ENCODE results near the gene OR2Z1. TPM values are rescaled to one million over a fixed set of nuclear protein-coding genes. Genes with fewer than 3 reads are reported as not detected.

OR2Z1 gene
- polyA plus RNA-seq, 1 experiment, result not detected

DNA sequence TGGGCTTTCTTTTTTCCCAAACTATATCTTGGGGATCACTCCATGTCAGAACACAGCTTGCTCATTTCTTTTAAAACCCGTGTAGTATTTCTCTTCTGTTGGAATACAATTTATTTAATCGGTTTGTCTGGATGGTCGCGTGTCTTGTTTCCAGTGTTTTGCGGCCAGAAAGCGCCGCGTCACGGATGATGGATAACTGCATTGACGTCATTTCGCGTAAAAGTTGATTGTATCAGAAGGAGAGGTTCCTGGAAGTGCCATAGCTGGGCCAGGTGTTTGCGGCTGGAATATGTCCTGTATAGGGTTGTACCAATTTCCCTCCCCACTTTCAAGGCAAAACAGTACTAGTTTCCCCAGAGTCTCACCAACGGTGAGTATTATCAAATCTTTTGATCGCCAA, 32.5 kb upstream of the OR2Z1 start:
- Histone ChIP-seq H3K27ac (ENCODE audit: low read depth, low read length) (no peak overlapping the region), H3K27me3 (ENCODE audit: control insufficient read depth, insufficient read depth, low read length) (no peaks in the 10 kb centered on the region), H3K9me3 (ENCODE audit: control insufficient read depth, insufficient read depth, low read length) (peaks cover 26% of the 10 kb centered on the region), H3K4me3 (ENCODE audit: low read depth, low read length) (no peak overlapping the region)
- TF ChIP-seq, protein P1, sequence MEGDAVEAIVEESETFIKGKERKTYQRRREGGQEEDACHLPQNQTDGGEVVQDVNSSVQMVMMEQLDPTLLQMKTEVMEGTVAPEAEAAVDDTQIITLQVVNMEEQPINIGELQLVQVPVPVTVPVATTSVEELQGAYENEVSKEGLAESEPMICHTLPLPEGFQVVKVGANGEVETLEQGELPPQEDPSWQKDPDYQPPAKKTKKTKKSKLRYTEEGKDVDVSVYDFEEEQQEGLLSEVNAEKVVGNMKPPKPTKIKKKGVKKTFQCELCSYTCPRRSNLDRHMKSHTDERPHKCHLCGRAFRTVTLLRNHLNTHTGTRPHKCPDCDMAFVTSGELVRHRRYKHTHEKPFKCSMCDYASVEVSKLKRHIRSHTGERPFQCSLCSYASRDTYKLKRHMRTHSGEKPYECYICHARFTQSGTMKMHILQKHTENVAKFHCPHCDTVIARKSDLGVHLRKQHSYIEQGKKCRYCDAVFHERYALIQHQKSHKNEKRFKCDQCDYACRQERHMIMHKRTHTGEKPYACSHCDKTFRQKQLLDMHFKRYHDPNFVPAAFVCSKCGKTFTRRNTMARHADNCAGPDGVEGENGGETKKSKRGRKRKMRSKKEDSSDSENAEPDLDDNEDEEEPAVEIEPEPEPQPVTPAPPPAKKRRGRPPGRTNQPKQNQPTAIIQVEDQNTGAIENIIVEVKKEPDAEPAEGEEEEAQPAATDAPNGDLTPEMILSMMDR (IDR thresholded peaks at IDR 0.05; ENCODE audit: low read depth, low read length), result no peak
- POLR2A ChIA-PET, result no interaction called here
- CTCF ChIA-PET, result no interaction called here
- no peak for DNase-seq (ENCODE audit: low read depth, low spot score)

DNA sequence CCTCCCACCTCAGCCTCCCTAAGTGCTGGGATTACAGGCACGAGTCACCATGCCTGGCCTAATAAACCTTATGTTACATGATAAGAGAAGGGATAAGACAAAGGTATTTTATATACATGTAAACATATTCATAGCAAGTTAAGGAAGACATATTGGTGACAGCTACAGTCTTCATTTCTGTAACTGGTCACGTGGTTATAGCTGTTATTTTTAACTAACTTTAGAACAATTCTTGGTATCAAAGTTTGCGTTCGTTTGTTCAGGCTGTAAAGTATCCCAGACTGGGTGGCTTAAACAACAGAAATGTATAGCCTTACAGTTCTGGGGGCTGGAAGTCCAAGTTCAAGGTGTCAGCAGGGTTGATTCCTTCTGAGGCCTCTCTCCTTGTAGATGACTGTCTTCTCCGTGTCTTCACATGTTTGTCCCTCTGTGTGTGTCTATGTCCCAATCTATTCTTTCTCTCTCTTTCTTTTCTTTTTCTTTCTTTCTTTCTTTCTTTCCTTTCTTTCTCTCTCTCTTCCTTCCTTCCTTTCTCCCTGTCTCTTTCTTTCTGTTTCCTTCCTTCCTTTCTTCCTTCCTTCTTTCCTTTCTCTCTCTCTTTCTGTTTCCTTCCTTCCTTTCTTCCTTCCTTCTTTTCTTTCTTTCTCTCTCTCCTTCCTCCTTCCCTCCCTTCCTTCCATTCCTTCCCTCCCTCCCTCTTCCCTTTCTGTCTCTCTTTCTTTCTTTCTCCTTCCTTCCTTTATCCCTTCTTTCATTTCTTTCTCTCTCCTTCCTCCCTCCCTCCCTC, 30.5 kb upstream of the OR2Z1 start:
- H3K9me3 ChIP-seq (ENCODE audit: control insufficient read depth, insufficient read depth, low read length), result peaks cover 32% of the 10 kb centered on the region
- no peak overlapping the region for H3K27ac ChIP-seq (ENCODE audit: low read depth, low read length)
- POLR2A ChIA-PET, result no interaction called here
- no peak for DNase-seq (ENCODE audit: low read depth, low spot score)
- no peak overlapping the region for H3K4me3 ChIP-seq (ENCODE audit: low read depth, low read length)
- TF ChIP-seq, protein P1 (IDR thresholded peaks at IDR 0.05; ENCODE audit: low read depth, low read length), result no peak
- CTCF ChIA-PET, result no interaction called here
- no peaks in the 10 kb centered on the region for H3K27me3 ChIP-seq (ENCODE audit: control insufficient read depth, insufficient read depth, low read length)

DNA sequence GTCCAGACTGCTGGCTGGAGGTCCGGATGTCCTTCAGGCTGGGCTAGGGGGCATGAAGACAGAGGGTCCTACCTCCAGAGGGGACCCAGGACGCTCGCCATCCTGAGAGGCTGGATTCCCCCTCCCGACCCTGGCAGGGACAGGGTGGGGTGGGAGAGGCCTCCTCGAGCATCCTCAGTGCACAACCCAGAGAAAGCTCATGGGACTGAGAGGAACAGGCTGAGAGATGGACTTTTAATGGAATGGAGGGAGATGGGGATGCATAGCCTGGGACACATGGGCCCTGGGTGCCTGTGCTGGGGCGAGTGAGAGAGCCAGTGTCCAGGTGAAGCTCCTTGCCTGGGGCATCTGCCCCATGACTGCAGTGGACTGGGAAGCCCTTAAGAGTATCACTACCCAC, 25.9 kb upstream of the OR2Z1 start:
- no peaks in the 10 kb centered on the region for H3K27me3 ChIP-seq (ENCODE audit: control insufficient read depth, insufficient read depth, low read length)
- POLR2A ChIA-PET, result no interaction called here
- no peak overlapping the region for H3K4me3 ChIP-seq (ENCODE audit: low read depth, low read length)
- peaks cover 59% of the 10 kb centered on the region for H3K9me3 ChIP-seq (ENCODE audit: control insufficient read depth, insufficient read depth, low read length)
- CTCF ChIA-PET, result interaction anchor here (0.5 kb wide), 1 partner anchor 54 kb away, joined by 3 read pairs; no protein-coding TSS in a partner anchor
- H3K27ac ChIP-seq (ENCODE audit: low read depth, low read length), result no peak overlapping the region
- DNase-seq (ENCODE audit: low read depth, low spot score), result no peak
- TF ChIP-seq, protein P1 (IDR thresholded peaks at IDR 0.05; ENCODE audit: low read depth, low read length), result no peak

DNA sequence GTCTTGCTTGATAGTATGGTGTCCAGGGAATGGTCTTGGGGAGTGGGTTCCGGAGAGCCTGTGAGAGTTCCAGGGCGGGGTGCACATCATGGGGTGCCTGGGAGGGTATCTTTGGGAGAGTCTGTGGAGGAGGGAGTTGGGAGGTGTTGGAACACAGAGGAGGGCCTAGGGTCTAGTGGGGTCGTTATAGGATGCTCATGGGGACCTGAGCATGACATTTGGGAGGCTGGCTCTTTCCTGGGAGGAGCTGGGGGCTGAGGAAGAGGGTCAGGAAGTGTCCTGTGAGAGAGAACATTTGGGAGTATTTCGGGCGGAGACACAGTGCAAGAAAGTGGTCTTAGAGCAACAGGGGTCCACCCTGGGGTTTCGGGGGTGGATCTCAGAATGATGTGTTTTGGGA, 25.5 kb upstream of the OR2Z1 start:
- ChIA-PET CTCF (no interaction called here), POLR2A (no interaction called here)
- TF ChIP-seq, protein P1 (IDR thresholded peaks at IDR 0.05; ENCODE audit: low read depth, low read length), result no peak
- no peak for DNase-seq (ENCODE audit: low read depth, low spot score)
- Histone ChIP-seq H3K4me3 (ENCODE audit: low read depth, low read length) (no peak overlapping the region), H3K27me3 (ENCODE audit: control insufficient read depth, insufficient read depth, low read length) (no peaks in the 10 kb centered on the region), H3K9me3 (ENCODE audit: control insufficient read depth, insufficient read depth, low read length) (peaks cover 59% of the 10 kb centered on the region), H3K27ac (ENCODE audit: low read depth, low read length) (no peak overlapping the region)

DNA sequence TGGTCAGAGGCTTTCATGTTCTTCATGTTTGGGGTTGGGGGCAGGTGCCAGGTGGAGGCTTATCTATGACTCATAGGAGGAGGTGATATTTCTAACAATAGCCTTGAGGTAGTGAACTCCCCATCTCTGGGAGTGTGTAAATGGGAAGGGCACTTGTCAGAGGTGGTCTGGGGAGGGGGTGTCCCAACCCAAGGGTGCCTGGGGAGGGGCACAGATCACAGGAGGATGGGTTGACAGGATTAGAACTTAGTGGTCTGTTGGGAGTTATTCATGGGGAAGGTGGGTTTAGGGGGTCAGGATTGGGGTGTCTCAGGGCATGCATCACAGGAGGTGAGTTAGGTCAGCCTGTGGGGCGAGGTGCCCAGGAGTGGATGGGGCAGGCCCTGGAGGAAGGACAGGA, 24.4 kb upstream of the OR2Z1 start:
- TF ChIP-seq, protein P1 (IDR thresholded peaks at IDR 0.05; ENCODE audit: low read depth, low read length), result no peak
- Histone ChIP-seq H3K27ac (ENCODE audit: low read depth, low read length) (no peak overlapping the region), H3K27me3 (ENCODE audit: control insufficient read depth, insufficient read depth, low read length) (no peaks in the 10 kb centered on the region), H3K9me3 (ENCODE audit: control insufficient read depth, insufficient read depth, low read length) (peaks cover 59% of the 10 kb centered on the region), H3K4me3 (ENCODE audit: low read depth, low read length) (no peak overlapping the region)
- POLR2A ChIA-PET, result no interaction called here
- DNase-seq (ENCODE audit: low read depth, low spot score), result no peak
- CTCF ChIA-PET, result no interaction called here
